Measurements from ENCODE around the gene CARD9.
"Not testable (repeated sequence)": the region's sequence is repeated elsewhere in the genome, so short reads cannot be mapped to it uniquely, and the experiment has no call there.

CARD9 gene

DNA sequence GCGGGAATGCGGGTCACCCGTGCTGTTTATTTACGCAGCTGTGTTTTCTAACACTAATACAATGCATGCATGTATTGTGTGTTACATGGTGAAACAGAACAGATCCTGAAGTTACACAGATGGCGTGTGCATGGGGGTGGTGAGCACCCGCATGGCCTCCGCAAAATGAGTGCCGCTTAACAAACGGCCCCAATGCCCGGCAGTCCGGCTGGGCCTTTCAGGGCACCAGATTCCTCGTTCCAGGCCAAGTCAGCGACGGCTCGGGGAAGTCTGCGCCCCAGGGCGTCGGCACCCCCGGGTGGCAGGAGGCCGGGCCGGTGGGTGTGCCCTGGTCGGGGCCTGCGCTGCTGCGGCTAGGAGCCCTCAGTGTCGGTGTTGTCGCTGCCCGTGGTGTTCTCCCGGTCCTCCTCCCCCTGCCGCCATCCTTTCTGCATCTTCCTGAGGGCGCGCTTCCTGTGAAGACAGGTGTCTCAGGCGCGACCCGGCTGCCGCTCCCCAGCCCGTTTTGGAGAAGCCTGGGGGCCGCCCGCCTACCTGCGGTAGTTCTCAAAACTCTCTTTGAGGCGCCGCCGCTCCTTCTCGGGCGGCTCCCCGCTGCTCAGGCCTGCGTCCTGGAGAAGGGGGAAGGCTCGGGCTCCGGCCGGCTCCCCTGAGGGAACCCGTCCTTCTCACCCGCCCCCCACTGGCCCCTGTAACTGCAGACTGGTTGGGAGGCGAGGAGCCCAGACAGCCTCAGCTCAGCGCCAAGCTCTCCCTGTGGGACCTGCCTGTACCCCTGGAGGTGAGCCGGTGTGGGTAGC, 9.3 kb downstream of the CARD9 start:
- no peak for DNase-seq (ENCODE audit: low spot score)

DNA sequence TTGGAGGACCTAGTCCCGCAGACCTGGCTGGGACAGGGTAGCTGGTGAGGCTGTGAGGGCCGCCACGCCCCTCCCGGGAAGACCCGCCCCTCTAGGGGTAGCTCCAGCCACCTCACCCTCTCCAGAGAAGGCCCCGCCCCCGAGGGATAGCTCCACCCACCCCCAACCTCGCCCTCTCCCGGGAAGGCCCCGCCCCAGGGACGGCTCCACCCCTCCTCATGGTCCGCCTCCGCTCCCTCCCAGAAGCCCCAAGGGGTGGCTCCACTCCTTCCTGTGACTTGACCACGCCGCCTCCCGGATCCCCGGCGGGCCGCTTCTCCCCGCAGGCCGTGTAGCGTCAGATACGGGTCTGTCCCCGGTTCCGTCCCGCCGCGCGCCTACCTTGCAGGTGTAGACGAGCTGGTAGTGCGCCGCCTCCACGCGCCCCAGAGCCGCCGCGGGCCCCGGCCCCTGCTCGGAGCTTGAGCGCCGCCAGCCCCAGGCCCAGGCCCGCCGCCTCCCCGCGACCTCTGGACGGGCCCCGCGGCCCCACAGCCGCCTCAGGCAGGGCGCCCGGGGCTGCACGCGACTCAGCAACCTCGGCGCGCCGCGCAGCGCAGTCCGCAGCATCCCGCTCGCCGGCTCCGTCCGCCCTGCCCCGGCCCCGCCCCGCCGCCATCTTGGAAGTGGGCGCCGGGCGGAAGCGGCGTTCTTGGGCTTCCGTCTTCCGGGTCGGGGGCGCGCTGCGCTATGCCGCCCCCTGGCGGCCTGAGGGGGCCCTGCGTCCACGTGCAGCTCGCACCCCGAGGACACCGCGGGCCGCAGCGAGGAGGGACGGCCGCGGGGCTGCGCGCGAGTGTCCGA, 10.1 kb downstream of the CARD9 start, which contains the start of gene DNLZ:
Gene DNLZ, minus strand, starts transcription at position 639 of the 843 bp plus-strand sequence. Its CDS starts 30 bp downstream, at position 609.
- peak; percentile 99 for DNase-seq (ENCODE audit: low spot score)

DNA sequence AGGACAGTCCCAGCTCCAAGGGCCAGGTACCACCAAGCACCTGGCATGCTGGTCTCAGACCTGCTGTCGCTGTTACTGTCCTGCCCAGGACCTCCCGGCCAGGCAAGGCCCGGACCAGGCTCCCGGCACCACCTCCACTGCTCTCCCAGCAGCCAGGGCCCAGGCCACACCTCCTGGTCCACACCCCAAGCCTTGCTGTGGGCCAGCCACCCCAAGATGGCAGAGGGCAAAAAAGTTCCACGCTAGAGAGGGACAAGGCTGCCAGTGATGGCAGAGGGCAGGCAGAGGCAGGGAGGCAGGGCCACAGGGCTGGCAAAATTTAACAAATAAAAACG, 11.1 kb downstream of the CARD9 start:
- no peak for DNase-seq (ENCODE audit: low spot score)

DNA sequence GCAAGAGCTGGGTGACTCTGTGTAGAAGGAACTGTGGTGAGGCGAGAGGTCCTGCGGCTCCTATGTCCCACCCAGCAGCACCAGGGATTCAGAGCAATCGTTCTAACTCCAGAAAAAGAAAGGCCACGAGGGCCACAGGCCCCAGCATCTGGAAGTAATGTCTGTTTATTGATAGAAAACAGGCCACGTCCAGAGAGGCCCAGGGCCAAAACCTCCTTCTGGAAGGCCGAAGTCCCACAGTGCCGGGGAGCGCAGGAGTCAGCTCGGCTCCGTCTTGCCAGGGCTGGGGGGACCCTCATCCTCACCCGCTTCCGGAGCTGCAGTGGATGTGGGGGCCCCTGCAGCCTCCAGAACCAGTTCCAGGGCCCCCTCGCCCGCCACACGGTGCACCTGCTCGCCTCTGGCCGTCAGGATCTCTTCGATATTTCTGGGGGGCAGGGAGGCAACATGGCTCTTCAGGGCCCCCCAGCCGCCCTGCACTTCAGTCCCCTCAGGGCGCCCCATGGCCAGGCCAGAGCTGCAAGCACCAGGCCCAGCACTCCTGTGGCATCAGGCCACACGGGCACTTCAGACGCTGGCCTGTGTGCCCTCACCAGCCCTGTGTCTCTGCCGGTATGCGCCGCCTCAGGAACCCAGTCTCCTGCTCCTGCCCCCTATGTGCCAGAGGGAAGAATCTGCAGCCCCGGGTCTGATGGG, 11.6 kb downstream of the CARD9 start:
- no peak for DNase-seq (ENCODE audit: low spot score)

DNA sequence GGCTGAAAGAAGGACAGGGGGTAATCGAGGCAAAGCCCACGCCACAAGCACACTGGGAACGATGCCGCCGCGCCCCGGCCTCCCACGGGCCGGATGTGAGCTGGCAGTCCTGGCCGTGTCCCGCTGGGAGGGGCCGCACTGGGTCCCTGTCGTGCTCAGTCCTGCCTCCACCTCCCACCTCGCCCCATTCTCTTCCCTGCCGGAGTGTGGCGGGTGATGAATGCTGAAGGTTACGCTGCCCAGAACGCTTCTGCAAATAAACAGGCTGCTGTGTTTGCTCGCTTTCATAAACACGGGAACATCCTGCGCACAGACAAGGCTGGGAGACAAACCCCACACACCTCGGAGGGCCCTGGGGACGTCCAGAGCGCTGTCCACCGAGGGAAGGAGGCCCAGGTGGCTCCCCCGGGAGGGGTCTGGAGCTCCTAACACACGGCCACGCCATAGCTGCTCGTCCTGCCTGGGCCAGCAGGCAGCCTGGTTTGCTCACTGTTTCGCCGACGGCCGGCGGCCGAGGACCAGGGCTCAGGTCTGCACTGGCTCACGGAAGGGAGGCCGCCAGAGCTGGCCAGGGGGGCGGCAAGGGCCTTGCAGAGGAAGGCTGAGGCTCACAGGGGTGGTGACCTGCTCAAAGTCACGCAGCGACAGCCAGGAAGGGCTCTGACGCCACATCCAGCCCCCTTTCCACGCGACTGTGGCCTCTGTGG, 12.3 kb downstream of the CARD9 start:
- DNase-seq (ENCODE audit: low spot score), result no peak

DNA sequence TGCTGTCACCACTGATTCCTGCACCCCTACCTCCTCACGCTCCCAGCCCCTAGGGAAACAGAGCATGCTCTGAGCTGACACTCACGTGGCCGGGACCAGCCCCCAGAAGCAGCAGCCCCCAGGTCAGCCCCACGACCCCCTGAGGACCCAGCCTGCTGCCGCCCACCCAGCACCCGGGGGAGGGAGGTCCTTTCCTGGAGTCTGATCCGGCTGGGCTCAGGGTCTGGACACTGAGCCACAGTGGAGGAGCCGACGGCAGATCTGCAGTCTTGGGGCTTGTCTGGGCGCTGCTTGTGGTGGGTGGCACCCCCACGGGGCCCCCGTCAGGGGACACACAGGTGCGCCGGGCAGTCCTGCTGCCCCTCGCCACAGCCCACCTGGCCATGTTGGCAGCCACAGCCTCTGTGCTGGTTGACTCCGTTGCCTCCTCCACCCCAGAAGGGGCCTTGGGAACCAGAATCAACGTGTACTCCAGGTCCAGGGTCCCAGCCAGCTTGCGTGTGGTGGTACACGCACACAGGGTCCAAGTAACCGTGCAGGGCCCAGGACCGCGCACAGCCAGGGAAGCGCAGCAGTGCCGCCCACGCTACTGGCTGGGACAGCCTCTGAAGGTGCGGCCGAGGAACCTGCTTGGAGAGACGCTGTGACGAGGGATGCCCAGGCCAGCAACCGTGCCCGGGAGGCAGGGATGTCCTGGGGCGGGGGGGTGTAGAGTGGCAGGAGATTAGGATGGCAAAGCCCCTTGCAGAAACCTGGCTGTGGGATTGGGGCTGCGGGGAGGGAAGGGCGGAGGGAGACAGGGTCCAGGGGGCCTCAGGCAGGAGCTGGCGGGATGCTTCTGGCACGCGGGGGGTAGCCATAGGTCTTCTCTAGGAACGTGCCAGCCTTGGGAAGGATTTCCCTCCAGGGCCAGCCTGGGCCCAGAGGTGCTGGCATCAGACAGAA, 13.4 kb downstream of the CARD9 start:
- DNase-seq (ENCODE audit: low spot score), result no peak

DNA sequence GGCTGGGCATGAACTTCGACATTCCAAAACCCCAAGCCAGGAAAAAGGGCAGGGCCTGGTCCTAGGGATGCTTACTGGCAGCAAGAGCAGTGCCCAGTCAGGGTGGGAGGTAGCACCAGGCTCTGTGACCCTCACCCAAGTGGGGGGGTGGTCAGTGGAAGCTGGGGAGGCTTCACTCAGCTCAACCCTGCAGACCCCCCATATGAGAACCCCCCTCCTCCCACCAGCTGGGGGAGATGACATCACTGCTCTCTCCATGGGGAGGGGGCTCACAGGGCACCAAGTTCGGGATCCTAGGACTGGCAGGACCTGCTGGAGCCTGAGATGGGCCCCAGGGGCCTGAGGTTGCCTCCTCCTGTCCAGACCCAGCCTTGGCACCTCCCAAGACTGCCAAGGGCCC, 14.6 kb downstream of the CARD9 start:
- no peak for DNase-seq (ENCODE audit: low spot score)

DNA sequence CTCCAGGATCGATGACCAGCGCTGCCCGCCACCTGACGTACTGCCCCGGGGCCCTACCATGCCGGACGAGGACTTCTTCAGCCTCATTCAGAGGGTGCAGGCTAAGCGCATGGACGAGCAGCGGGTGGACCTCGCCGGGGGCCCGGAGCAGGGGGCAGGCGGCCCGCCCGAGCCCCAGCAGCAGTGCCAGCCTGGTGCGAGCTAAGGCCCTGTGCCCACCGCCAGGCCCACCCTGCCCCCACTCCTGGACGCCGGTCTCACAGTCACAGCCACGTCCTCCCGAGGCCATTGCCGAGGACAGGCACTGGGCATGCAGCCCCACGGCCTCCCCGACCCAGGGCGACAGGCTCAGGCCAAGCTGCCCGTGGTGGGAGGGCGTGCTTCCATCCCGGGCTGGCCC, 15.5 kb downstream of the CARD9 start:
- DNase-seq (ENCODE audit: low spot score), result no peak

DNA sequence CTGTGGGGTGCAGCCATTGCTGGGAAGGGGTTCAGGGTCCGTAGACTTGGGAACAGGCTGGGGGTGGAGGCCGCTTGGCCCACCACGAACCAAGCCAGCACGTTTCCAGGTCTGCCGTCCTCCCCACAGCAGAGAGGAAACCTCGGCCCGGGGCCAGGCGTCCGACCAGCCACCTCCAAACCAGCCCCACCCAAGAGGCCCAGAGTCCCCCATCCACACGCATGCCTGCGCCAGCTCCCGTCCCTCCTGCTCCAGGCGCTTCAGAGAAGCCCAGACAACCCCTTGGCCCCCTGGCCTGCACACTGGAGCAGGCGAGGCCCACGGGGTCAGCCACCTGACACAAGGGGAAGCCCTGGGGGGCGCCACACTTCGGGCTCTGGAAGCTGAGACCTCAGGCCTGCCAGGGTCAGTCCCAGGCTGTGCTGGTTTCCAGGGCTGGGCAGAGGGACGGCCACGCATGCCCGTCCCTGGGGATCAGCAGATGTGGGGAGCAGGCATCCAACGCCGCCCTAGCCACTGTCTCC, 16.2 kb downstream of the CARD9 start:
- DNase-seq (ENCODE audit: low spot score), result no peak

DNA sequence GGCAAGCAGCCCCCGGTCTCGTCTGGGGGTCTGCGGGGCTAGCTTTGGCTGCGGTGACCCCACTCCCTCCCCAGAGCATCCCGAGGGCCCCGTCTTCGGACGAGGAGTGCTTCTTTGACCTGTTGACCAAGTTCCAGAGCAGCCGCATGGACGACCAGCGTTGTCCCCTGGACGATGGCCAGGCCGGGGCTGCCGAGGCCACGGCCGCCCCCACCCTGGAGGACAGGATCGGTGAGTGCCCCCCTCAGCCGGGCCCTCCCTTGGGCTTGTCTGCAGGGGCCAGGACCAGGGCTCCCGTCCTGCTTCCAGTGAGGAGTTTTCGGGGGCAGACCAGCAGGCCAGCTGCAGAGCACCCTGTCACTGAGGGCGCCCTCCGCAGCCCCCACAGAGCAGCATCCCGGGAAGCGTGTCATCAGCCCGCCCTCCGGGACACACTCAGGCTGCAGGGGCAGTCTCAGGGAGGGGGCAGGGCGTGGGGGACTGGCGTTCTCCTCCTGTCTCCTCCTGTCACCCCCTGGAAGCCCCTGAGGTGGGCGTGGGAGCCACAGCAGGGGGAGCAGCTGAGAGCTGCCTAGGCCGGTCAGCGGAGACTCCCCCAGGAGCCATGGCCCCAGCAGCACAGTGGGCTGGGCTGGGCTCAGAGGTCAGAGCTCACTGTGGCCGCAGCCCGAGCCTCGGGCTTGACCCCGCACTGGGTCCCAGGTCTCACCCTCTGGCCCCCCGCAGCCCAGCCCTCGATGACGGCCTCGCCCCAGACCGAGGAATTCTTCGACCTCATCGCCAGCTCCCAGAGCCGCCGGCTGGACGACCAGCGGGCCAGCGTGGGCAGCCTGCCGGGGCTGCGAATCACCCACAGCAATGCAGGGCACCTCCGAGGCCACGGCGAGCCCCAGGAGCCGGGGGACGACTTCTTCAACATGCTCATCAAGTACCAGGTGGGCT, 17.6 kb downstream of the CARD9 start:
- DNase-seq (ENCODE audit: low spot score), result no peak

DNA sequence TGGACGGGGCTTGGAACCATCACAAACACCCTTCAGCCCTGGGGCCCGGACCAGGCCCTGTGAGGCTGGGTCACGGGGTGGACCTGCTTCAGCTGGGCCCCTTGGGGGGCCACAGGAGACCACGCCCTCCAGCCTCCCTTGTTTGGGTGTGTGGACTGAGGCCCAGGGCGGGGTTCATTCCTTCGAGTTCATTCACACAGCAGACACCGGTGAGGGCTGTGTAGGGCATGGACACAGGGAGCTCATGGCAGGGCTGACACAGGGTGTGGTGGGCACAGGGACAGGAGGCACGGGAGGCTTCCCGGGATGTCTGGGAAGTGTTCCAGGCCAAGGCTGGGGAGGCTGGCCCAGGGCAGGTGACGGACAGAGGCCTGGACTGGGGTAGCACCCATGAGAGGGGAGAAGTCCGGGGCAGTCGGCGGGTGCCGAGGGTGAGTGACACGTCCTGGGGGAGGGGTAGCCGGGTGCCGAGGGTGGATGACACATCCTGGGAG, 18.8 kb downstream of the CARD9 start:
- DNase-seq (ENCODE audit: low spot score), result no peak

DNA sequence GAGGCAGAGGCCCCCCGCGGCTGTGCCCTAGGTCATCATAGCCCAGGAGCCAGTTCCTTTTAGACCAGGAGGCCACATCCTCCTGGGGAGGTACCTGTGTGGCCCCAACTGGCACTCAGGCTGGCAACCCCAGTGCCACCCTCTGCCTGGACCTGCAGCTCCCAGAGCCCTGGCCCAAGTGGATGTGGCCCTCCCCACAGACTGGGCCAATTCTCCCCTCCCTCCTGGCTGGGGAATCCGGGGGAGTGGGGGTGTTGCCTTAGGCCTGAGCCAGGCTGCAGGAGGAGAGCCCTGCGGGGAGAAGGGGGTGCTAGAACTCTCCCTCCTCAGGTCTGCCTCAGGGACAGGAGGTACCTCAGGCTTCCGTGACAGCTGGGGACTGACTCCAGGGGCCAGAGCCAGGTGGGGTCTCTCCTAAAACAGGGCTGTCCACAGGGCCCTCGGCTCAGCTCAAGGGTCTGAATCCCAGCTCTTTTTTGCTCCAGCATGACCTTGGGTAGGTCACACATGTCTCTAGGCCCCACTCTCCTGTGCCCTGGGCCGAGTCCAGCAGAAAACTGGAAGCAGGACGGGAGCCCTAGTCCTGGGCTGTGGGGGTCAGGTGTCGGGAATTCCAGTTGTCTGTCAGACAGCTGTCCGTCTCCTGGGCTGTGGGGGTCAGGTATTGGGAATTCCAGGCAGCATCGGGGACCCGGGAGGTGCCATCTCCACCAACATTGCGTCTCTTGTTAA, 19.5 kb downstream of the CARD9 start:
- no peak for DNase-seq (ENCODE audit: low spot score)

DNA sequence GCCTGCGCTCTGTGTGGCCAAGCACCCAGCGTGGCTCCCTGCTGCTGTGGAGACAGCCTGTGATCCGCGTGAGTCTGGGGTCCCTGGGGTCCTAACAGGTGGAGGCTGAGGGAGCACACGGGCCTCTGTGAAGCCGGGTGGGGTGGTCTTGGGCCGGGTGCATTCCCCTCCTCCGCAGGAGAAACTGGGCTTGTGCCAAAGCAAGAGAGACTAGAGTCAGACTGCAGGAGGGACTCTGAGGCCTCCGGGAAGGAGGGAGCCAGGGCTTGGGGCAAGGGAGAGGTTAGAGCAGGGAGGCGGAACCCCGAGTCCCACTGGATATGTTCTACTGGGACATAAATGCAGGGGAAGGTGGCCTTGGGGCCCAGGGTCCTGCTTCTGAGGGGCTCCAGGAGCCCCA, 20.4 kb downstream of the CARD9 start:
- DNase-seq (ENCODE audit: low spot score), result no peak

DNA sequence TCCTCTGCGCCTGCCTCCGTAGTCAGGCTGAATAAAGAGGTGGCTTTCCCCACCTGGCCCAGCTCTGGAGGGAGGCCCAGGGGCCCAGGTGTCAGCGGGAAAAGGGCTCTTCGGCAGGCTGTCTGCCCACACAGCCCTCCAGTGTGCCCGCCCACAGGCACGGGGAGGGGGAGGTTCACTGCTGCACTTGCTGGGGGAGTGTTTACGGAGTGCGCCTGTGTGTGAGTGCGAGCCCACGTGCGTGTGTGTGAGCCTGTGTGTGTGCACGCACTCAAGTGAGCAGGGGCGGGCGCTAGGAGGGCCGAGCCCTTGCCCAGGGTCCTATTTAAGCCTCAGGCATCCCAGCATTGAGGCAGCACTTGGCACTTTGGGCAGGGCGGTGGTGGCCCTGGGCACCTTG, 20.8 kb downstream of the CARD9 start:
- no peak for DNase-seq (ENCODE audit: low spot score)

DNA sequence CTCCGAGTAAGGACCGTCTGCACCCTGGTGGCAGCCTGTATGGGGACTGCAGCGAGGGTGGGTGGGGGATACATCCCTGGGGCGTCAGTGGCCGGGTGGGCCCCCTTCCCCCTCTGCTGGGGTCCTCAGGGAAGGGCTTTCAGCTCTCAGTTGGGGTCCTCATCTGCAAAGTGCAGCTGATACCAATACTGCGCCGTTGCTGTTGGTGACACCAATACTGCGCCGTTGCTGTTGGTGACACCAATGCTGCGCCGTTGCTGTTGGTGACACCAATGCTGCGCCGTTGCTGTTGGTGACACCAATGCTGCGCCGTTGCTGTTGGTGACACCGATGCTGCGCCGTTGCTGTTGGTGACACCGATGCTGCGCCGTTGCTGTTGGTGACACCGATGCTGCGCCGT, 21.6 kb downstream of the CARD9 start:
- DNase-seq (ENCODE audit: low spot score), result not testable (repeated sequence)

DNA sequence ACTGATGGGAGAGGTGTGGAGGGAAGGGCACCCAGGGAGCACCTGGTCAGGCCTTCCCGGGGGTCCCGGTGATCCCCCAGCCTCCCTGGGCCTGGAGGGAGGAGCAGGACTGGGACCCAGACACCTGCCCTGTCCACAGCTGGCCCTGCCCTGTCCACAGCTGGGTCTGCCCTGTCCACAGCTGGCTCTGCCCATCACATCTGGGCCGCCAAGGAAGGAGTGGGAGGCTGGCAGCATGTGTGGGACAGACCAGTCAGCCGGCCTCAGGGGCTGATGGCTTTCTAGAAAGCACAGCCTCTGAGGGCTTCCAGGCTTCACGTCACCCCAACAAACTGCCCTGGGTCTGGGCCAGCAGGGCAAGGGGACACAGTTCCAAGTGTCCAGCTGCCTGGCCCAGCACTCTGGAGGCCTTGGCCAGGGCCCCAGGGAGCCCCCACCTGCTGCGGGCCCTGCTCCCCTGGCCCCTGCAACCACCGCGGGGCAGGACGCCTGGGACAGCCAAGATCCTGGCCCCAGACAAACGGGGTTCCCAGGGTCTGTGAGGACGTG, 22.1 kb downstream of the CARD9 start:
- DNase-seq (ENCODE audit: low spot score), result no peak

DNA sequence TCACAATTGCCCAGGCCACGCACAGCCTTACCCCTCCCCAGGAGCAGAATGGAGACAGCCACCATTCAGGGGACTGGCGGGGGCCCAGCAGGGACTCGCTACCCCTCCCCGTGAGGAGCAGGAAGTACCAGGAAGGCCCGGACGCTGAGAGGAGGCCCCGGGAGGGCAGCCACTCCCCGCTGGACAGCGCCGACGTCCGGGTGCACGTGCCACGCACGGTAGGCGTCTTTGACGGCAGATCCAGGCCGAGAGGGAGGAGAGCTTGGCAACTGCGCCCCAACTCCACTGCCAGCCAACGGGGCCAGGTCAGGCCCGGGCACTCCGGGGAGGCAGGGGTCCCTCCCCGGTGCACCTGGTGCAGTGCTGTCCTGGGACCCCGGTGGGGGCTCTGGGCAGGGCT, 23.9 kb downstream of the CARD9 start:
- DNase-seq (ENCODE audit: low spot score), result no peak

DNA sequence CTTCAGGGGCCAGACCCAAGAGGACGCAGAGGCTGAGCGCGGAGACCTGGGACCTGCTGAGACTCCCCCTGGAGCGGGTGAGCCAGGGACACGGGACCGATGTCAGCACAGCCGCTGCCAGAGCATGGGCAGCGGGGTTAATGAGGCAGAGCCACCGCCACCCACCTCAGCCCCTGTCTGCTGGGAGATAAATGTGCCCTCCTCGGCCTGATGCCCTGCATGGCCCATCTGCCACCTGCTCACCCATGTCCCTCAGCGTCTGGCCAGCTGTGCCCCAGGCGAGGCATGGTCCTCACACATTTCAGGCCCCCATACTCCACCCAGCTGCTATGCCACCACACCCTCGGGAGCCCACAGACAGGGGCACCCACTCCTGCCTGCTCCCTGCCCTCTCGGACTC, 24.8 kb downstream of the CARD9 start:
- no peak for DNase-seq (ENCODE audit: low spot score)

All from ecto neural progenitor cell (in vitro differentiated cells).